ENCODE data around the gene HEATR5A. TPM values are rescaled to one million over a fixed set of nuclear protein-coding genes. Genes with fewer than 3 reads are reported as not detected.
"Not testable (repeated sequence)": the region's sequence is repeated elsewhere in the genome, so short reads cannot be mapped to it uniquely, and the experiment has no call there.

Gene HEATR5A
- total and polyA plus RNA-seq, 9 of the 15 experiments (the other 6 are each of a cell fraction or from before 2014, with no cell fraction given), result 8.0 to 50.9 (median 23.0) TPM

- POLR2A ChIA-PET; FAIRE-seq; H3K9ac ChIP-seq (ENCODE audit: insufficient read depth in 1 of 2, low read depth in 2 of 2, low read length in 2 of 2); H3K4me2 ChIP-seq (ENCODE audit: insufficient read depth, low read length); H3K79me2 ChIP-seq (ENCODE audit: control insufficient read depth, insufficient read depth, low read length); H3K36me3 ChIP-seq (ENCODE audit: control insufficient read depth, insufficient read depth, low read length); H3K27ac ChIP-seq (ENCODE audit: extremely low read depth, low read depth, low read length); DNase-seq (ENCODE audit: extremely low read depth in 1 of 4, low spot score in 3 of 4); intact Hi-C loops (cut with micrococcal nuclease); H3K9me1 ChIP-seq (ENCODE audit: control insufficient read depth, insufficient read depth, low read length); in situ Hi-C loops (cut with MboI); H3K27me3 ChIP-seq (ENCODE audit: control insufficient read depth in 2 of 2, insufficient read depth in 2 of 2, low read length in 2 of 2); CTCF ChIA-PET (ENCODE audit: low intra/inter-chr PET ratio); H4K20me1 ChIP-seq (replicated peaks; ENCODE audit: control insufficient read depth, insufficient read depth, low read length); H3K9me3 ChIP-seq (replicated peaks; ENCODE audit: control insufficient read depth, insufficient read depth, low read depth, low read length); ATAC-seq; H3K4me1 ChIP-seq (replicated peaks in 1 of 2; ENCODE audit: control insufficient read depth in 2 of 2, insufficient read depth in 2 of 2, low read length in 2 of 2); BruUV-seq (replicated peaks); H3K4me3 ChIP-seq; H2AFZ ChIP-seq (ENCODE audit: low read depth, low read length): not testable (repeated sequence)
- 58% methylated on average over 4 of the region's 5 CpGs for WGBS (ENCODE audit: insufficient coverage, low coverage, missing lambda C conversion rate)
- TF ChIP-seq ZNF512 (tag; IDR thresholded peaks at IDR 0.05), result 0 out of 2 replicates have a peak, but pooled peaks have one; percentile 20
Measured at GRCh38 chr14:31276417-31276816, 143.9 kb downstream of the HEATR5A start.

GRCh38 chr14:31275731-31276130 lies 144.6 kb downstream of the HEATR5A start:
- no peaks in the 10 kb centered on the region; a peak in 1 of 5 replicates for H3K4me1 ChIP-seq (replicated peaks in 1 of 2; ENCODE audit: control insufficient read depth in 2 of 2, insufficient read depth in 2 of 2, low read length in 2 of 2)
- H3K27ac ChIP-seq (ENCODE audit: extremely low read depth, low read depth, low read length), result no peak overlapping the region
- no peaks in the 10 kb centered on the region for H3K36me3 ChIP-seq (ENCODE audit: control insufficient read depth, insufficient read depth, low read length)
- DNase-seq (ENCODE audit: extremely low read depth in 1 of 4, low spot score in 3 of 4) (no peak), ATAC-seq (no peak), FAIRE-seq (no peak)
- no TSS peak for BruUV-seq (replicated peaks)
- H3K9me1 ChIP-seq (ENCODE audit: control insufficient read depth, insufficient read depth, low read length), result no peaks in the 10 kb centered on the region
- H3K9me3 ChIP-seq (replicated peaks; ENCODE audit: control insufficient read depth, insufficient read depth, low read depth, low read length), result 0 out of 2 replicates have a peak, but pooled peaks cover 2% of the 10 kb centered on the region
- H3K9ac ChIP-seq (ENCODE audit: insufficient read depth in 1 of 2, low read depth in 2 of 2, low read length in 2 of 2), result no peak overlapping the region
- ChIA-PET CTCF (ENCODE audit: low intra/inter-chr PET ratio) (no interaction called here), POLR2A (no interaction called here)
- in situ Hi-C loops (cut with MboI), result no loop called here
- TF ChIP-seq ZBTB8A (IDR thresholded peaks at IDR 0.05; ENCODE audit: partially characterized antibody), result no peak
- no peak for TF ChIP-seq PTRF (tag; IDR thresholded peaks at IDR 0.05)
- no peak for TF ChIP-seq E2F1 (CRISPR knock-in tag; IDR thresholded peaks at IDR 0.05)
- no peak for TF ChIP-seq MAFG (tag; conservative IDR thresholded peaks at IDR 0.05)
- TF ChIP-seq MCM7 (IDR thresholded peaks at IDR 0.05), result no peak
- peak; percentile 68 for TF ChIP-seq ZFP36 (IDR thresholded peaks at IDR 0.05; ENCODE audit: low read depth, low read length, partially characterized antibody)
- TF ChIP-seq RAD21 (CRISPR knock-in tag; conservative IDR thresholded peaks at IDR 0.05 in 1 of 2, IDR thresholded peaks at IDR 0.05 in 1 of 2), result no peak
- no peak for TF ChIP-seq UBTF (IDR thresholded peaks at IDR 0.05; ENCODE audit: borderline replicate concordance in 1 of 2, low read depth in 2 of 2, low read length in 2 of 2)
- TF ChIP-seq ZNF830 (CRISPR knock-in tag; IDR thresholded peaks at IDR 0.05), result no peak
- H3K79me2 ChIP-seq (ENCODE audit: control insufficient read depth, insufficient read depth, low read length), result no peaks in the 10 kb centered on the region
- no peak overlapping the region for H3K4me2 ChIP-seq (ENCODE audit: insufficient read depth, low read length)
- intact Hi-C loops (cut with micrococcal nuclease), result no loop called here
- H3K27me3 ChIP-seq (ENCODE audit: control insufficient read depth in 2 of 2, insufficient read depth in 2 of 2, low read length in 2 of 2), result no peaks in the 10 kb centered on the region
- no peak overlapping the region for H3K4me3 ChIP-seq
- no peak overlapping the region for H2AFZ ChIP-seq (ENCODE audit: low read depth, low read length)
- H4K20me1 ChIP-seq (replicated peaks; ENCODE audit: control insufficient read depth, insufficient read depth, low read length), result no peaks in the 10 kb centered on the region
